GM12872 (cell line): ENCODE results near the gene RSRC1.

Source experiments
- CTCF ChIP-seq: IDR thresholded peaks from 3 replicates; pipeline ENCODE4 v1.5.1; 2011; ENCODE audit warnings: low read depth, mild to moderate bottlenecking, low read length, moderate library complexity; ENCODE audit not compliant: insufficient read depth

Gene RSRC1

GRCh38 chr3:158569794-158570193 lies 459.9 kb downstream of the RSRC1 start:
- TF ChIP-seq CTCF = no peak

GRCh38 chr3:158570999-158571702 lies 461.3 kb downstream of the RSRC1 start, which contains the start of gene MLF1:
Gene MLF1, plus strand, starts transcription at chr3:158571194. Its CDS starts 107 bp downstream, at chr3:158571301.
- no peak for TF ChIP-seq CTCF

GRCh38 chr3:158571969-158572765 lies 462.3 kb downstream of the RSRC1 start:
- no peak for TF ChIP-seq CTCF

- TF ChIP-seq CTCF = no peak
Observed at GRCh38 chr3:158572766-158573060, 462.8 kb downstream of the RSRC1 start.

GRCh38 chr3:158573714-158574113 lies 463.8 kb downstream of the RSRC1 start:
- TF ChIP-seq CTCF = no peak

- TF ChIP-seq CTCF = no peak
Observed at GRCh38 chr3:158574646-158575045, 464.8 kb downstream of the RSRC1 start.

- TF ChIP-seq CTCF = no peak
Observed at GRCh38 chr3:158590223-158590622, 480.3 kb downstream of the RSRC1 start.
